HG02885 (cell line): ENCODE results near the gene SCARB1.

Source experiments
- ATAC-seq: cut with Tn5 transposase; IDR thresholded peaks from one replicate; pipeline ENCODE4 v1.9.1; 2021; ENCODE audit warnings: mild to moderate bottlenecking; ENCODE audit not compliant: unreplicated experiment, poor library complexity

Gene SCARB1

DNA sequence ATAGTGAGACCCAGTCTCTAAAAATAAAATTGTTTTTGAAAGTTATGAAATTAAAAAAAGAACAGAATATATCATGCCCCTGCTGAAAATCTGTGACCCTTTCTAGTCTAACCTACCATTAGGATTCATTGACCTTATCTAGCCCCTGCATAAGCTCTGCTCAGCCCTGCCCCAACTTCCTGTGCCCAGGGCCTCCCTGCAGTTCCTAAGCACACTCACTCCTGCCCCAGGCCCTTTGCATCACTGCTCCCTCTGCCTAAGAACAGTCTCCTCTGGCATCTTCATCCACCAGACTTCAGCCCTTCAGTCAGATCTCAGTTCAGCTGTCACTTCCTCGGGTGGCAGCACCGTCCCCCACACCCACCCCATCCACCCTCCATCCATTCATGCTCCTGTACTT, 55.4 kb downstream of the SCARB1 start:
- no peak for ATAC-seq

- no peak for ATAC-seq
Measured at GRCh38 chr12:124805876-124806668, 57.6 kb downstream of the SCARB1 start.

- ATAC-seq: no peak
Measured at GRCh38 chr12:124805050-124805449, 58.6 kb downstream of the SCARB1 start.

DNA sequence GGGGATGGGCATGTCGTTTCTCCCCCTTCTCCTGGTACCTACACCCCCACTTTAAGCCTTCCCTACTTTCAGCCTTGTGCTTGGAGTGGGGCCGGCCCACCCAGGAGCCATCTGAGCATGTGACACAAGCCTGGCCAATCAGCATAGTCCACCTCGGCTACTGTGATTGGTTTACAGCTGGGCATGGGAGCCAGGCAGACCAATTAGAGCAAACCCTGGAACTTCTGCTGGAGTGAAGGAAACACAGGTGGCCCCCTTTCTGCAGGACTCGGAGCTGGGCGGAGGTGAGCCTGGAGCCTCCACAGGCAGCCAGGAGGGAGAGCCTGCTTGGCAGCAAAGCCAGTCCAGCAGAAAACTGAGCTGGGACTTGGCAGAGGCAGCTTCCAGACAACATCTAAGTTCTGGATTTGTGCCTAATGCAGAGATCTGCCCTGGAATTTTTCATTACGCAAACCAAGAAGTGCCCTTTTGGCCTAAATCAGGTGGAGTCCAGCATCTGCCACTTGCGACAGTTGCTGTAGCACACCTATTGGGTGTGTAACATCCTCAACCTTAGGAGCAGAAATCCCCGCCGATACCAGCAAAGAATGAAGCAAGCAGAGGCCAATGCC, 59.5 kb downstream of the SCARB1 start:
- no peak for ATAC-seq

- ATAC-seq: no peak
Measured at GRCh38 chr12:124802361-124802760, 61.3 kb downstream of the SCARB1 start.

DNA sequence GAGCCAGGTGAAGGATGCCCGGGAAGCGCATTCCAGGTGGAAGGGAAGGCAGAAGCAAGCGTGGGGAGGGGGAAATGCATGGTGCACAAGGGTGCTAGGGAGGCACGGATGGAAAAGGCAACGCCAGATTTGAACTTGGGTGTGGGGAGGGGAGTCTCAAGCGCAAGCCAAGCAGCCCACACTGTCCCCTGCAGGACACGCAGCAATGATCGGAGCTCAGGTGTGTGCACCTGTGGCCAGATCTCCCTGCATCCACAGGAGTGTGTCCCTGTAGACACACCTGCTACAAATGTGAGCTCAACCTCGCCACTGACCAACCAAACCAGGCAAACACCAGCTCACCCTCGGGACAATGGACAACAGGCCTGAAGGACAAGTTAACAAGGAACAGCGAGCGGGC, 63.2 kb downstream of the SCARB1 start:
- no peak for ATAC-seq

GRCh38 chr12:124797321-124797720, 66.3 kb downstream of the SCARB1 start:
- ATAC-seq: no peak

DNA sequence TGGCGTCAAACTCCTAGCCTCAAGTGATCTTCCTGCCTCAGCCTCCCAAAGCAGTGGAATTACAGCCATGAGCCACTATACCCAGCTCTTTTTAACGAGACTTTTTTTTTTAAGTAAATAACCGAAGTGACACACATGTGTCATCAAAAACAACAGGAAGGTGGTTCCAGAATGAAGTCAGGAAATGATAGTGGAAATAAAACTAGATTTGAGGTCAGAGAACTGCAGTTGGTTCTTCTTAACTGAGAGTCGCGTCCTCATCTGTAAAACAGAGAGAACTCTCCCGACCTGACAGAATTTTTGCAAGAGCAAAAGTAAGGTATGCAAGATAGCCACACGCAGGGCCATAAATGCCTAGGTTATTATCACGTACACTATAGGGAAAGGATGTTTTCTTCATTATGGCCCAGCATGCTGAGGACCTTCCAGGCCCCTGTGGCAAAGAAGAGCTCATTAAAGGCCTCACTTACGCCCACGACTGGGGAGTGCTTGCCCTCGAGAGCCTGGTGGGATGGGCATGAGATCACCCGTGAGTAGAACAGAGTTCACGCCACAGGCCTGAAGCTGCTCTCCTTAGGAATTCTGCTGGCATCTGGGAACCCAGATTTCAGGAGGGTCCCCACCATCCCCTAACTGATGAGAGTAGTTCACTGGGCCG, 67.2 kb downstream of the SCARB1 start:
- ATAC-seq: no peak

DNA sequence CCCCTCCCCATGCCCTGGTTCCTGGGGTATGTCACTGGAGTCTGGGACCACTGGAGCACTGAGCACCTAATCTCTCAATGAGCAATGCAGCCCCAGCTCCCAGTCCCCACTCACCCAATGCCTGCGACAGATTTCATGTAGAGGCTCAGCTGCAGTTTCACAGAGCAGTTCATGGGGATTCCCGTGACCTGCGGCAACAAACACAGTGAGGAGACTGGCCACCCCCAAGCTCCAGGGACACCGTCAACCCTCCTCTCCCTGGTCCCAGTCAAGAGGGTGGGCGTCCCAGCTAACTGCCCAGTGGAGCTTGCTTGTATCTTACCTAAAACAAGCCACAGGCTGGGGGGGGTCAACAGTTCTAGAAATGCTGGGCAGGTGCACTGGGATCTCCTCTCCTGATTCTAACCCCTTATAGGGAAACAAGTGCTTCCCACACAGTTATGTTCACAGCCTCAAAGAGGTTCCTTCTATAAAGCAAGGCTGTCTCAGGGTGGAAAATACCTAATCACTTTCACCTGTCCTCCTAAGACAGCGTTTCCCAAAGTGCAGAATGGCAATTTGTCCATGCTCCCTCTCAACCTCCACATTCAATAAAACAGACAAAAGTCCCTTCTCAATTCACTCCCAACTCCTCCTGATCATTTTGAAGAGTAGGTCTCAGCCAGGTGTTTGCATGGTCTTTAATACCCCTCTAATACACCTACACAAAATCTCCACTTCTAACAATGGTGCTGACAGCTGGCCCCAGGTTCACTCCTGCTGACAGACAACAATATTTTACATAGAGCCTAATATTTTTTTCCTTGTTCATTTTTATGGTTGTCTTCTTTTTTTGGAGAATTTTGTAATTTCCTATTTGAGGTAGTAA, 68.3 kb downstream of the SCARB1 start:
- peak; percentile 84 for ATAC-seq

GRCh38 chr12:124792961-124793441, 70.7 kb downstream of the SCARB1 start:
- ATAC-seq: no peak

DNA sequence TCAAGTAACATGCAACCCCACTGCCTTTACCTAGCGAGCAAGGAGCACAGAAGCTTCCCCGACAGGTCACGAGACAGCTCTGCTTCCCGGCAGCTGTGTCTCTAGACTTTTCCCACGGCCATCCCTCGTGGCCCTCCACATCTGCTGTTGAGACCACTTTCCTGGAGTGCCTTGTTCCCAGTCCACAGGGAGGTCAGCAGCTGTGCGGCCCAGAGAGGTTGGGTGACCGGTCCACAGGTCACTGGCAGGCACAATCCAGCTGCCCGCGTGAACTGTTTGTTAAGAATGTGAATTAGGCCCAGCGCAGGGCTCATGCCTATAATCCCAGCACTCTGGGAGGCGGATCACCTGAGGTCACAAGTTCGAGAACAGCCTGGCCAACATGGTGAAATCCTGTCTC, 71.5 kb downstream of the SCARB1 start:
- no peak for ATAC-seq

DNA sequence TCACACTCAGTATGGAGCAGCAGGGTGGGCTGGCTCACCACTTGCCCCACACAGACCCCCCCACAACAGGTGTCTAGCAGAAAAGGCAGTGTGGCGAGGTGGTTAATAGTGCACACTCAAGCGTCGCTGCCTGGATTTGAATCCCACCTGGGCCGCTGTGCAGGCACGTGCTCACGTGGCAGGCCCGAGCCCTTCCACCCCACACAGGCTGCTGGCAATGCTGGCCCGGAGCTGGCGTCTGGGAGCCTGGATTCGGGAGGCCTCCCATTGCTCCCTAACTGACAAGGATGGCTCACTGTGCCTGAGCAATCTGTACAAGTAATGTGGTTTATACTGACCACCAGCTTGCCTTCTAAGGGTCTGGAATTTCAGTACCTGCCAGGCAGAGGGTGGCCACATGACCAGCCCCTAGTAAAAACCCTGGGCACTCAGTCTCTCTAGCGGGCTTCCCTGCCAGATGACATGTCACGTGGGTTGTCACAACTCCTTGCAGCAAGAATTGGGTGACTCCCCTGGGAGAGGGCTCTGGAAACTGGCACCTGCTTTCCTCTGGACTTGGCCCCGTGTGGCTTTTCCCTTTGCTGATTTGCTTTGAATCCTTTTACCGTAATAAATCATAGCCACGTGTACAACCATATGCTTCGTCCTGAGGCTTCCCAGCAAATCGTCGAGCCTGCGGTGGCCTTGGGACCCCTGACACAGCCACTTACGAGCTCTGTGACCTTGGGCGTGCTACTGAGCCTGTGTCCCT, 72.8 kb downstream of the SCARB1 start:
- ATAC-seq: no peak

DNA sequence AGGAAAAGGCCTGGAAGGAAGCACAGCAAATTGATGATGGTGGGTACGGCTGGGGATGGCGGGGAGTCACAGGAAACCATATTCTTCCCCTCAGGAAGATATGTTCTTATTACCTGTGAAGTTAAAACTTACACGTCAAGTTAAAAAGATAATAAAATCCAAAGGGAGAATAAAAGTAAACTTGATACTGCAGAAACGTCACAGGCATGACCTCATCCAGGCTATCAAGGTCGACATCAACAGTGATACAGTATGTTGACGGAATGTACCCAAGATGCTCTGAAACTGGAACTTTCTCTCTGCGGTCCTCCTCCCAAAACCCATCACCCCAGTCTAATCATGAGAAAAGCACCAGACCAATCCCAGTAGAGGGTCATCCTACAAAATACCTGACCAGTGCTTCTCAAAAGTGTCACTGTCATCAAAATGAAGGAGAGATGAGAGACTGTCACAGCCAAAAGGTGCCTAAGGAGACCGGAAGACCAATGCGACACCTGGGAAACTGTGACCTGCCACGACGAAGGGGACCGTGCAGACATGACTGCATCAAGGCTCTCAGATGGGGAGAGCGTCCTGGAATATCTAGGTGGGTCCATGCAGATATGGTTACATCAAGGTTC, 74.6 kb downstream of the SCARB1 start:
- ATAC-seq: no peak

DNA sequence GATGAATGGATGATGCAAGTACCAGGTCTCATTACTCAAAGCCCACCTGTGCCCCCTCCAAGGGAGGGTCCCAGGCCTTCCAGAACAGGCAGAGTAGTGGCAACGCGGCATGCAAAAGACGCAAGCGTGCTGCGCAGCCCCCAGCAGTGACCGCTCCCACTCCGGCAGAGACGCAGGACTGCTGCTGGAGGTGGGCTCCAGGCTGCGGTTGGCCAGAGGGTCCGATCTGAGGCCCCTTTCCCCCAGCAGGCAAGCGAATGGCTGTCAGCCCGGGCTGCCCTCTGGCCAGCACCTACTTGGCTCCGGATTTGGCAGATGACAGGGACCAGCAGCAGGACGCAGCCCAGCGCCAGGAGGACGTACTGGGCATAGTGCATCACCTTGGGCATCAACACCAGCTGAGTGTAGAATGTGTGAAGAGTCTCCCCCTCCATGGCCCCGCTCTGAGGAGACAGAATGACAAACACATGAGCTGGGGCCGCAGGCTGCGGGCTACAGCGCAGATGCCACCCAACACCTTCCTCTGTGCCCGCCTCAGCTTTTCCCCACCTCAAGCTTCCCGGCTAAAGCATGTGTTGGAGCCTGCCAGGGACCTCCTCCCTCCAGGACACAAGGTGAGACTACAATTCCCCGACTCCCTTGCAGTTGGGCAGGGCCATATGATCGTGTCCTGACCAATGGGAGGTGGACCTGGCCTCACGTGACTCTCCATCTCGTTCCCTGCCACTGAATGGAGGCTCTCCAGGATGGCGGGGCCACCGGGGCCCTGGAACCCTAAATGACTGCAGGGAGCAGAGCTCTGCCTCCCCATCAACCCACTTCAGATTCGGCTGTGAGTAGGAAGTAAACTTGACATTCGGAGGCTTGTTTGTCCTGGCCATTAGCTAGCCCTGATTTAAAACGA, 77.4 kb downstream of the SCARB1 start:
- ATAC-seq: no peak

GRCh38 chr12:124784871-124785572, 78.6 kb downstream of the SCARB1 start:
- ATAC-seq: no peak

DNA sequence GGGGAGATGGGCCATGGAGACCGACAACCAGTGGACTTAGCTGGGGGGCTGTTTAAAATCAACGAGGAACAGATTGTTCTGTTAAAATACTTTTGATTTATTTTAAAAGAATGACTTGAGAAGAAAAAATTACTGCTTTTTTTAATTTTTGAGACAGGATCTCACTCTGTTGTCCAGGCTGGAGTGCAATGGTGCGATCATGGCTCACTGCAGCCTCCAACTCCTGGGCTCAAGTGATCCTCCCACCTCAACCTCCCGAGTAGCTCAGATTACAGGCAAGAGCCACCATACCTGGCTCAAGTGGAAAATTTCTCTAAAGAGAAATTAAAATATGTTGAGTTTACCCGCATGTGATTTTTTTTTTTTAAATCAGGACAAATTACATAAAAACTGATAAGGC, 80.6 kb downstream of the SCARB1 start:
- no peak for ATAC-seq

DNA sequence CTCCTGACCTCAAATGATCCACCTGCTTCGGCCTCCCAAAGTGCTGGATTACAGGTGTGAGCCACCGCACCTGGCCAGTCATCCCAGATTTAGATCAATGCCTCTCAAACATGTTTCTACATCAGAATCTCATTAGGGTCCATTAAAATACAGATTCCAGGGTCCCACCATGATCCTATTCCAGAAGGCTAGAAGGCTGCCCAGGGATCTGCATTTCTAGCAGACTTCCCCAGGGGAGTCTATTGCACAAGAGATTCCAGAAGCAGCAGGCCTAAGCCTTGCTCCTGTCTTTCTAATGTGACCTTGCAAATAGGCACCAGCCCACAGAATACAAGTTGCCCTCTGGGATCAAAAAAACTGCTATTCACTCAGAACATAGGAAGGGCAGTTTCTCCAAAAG, 81.5 kb downstream of the SCARB1 start:
- ATAC-seq: no peak
